GM19193 (cell line): ENCODE measurements around the gene LMF1.

Experiments used
- POLR2A ChIP-seq: IDR thresholded peaks from 4 replicates; pipeline ENCODE4 v1.6.1; 2011; ENCODE audit not compliant: insufficient read depth, insufficient read length; ENCODE audit errors: extremely low read depth

The LMF1 gene

GRCh38 chr16:993731-994130, 22.9 kb upstream of the LMF1 start:
- TF ChIP-seq POLR2A = no peak

- TF ChIP-seq POLR2A = no peak
Observed at GRCh38 chr16:991773-992172, 21.0 kb upstream of the LMF1 start.

- no peak for TF ChIP-seq POLR2A
Observed at GRCh38 chr16:991345-991744, 20.6 kb upstream of the LMF1 start.

GRCh38 chr16:990516-991291, 19.9 kb upstream of the LMF1 start:
- TF ChIP-seq POLR2A = no peak

GRCh38 chr16:989354-989814, 18.6 kb upstream of the LMF1 start:
- TF ChIP-seq POLR2A = no peak

GRCh38 chr16:988471-989353, 17.9 kb upstream of the LMF1 start:
- no peak for TF ChIP-seq POLR2A

- TF ChIP-seq POLR2A = no peak
Observed at GRCh38 chr16:987906-988305, 17.1 kb upstream of the LMF1 start.

- TF ChIP-seq POLR2A = no peak
Observed at GRCh38 chr16:986925-987582, 16.3 kb upstream of the LMF1 start.

GRCh38 chr16:986411-986810, 15.6 kb upstream of the LMF1 start:
- no peak for TF ChIP-seq POLR2A

GRCh38 chr16:985646-986400, 15.0 kb upstream of the LMF1 start:
- no peak for TF ChIP-seq POLR2A

- TF ChIP-seq POLR2A = no peak
Observed at GRCh38 chr16:984736-985636, 14.2 kb upstream of the LMF1 start.

GRCh38 chr16:984121-984694, 13.4 kb upstream of the LMF1 start:
- TF ChIP-seq POLR2A = no peak

- no peak for TF ChIP-seq POLR2A
Observed at GRCh38 chr16:983044-984030, 12.6 kb upstream of the LMF1 start.
